K562 (cell line): ENCODE measurements around the gene BIK. TPM values are rescaled to one million over a fixed set of nuclear protein-coding genes. Genes with fewer than 3 reads are reported as not detected.

ENCODE experiments used
- ATF1 ChIP-seq, 2 experiments: fragments of 450-650 bp in 1 of 2; IDR thresholded peaks; 2 replicates each; pipeline ENCODE4 v1.6.1; 2016; ENCODE audit warnings: missing compliant biosample characterization in 1 of 2, missing genetic modification characterization in 1 of 2
- ATF7 ChIP-seq: fragments of 450-650 bp; IDR thresholded peaks from 2 replicates; pipeline ENCODE4 v1.7.1; 2014; ENCODE audit warnings: mild to moderate bottlenecking, moderate library complexity
- CEBPG ChIP-seq, 3 experiments: fragments of 200-800 bp in 1 of 3; sonication (Bioruptor generic) in 1 of 3; sonication (generic) in 1 of 3; formaldehyde crosslinking in 1 of 3; IDR thresholded peaks in 2 of 3; conservative IDR thresholded peaks in 1 of 3; 2 replicates each; pipeline versions ENCODE4 v1.6.1 to v1.8.0; 2016 to 2022; ENCODE audit warnings: missing compliant biosample characterization in 2 of 3, missing genetic modification characterization in 2 of 3, mild to moderate bottlenecking in 1 of 3, missing genetic modification reagents in 1 of 3
- E2F6 ChIP-seq, 2 experiments: IDR thresholded peaks; 2 replicates each; pipeline ENCODE4 v1.6.1; 2011; ENCODE audit warnings: borderline replicate concordance in 1 of 2, control low read depth in 1 of 2, low read depth in 1 of 2, low read length in 1 of 2, mild to moderate bottlenecking in 1 of 2, mixed read lengths in 1 of 2, moderate library complexity in 1 of 2; ENCODE audit not compliant: insufficient read depth in 1 of 2, insufficient read length in 1 of 2, poor library complexity in 1 of 2, severe bottlenecking in 1 of 2; ENCODE audit errors: extremely low read depth in 1 of 2
- FOXM1 ChIP-seq, 2 experiments: fragments of 450-650 bp in 1 of 2; sonication (generic) in 1 of 2; formaldehyde crosslinking in 1 of 2; IDR thresholded peaks; 2 replicates each; pipeline versions ENCODE4 v1.6.1 to v1.9.0; 2017 to 2022; ENCODE audit warnings: low read depth in 2 of 2, mild to moderate bottlenecking in 2 of 2, missing genetic modification reagents in 1 of 2, moderate library complexity in 1 of 2
- GABPB1 ChIP-seq: sonication (generic); formaldehyde crosslinking; IDR thresholded peaks from 2 replicates; pipeline ENCODE4 v1.8.0; 2022; ENCODE audit warnings: mild to moderate bottlenecking, missing genetic modification reagents
- GTF2A2 ChIP-seq: IDR thresholded peaks from 2 replicates; pipeline ENCODE4 v1.6.1; 2016; ENCODE audit warnings: mild to moderate bottlenecking, missing genetic modification characterization, missing compliant biosample characterization
- GTF2E2 ChIP-seq: fragments of 200-800 bp; sonication (Bioruptor generic); IDR thresholded peaks from 2 replicates; pipeline ENCODE4 v1.6.1; 2016; ENCODE audit warnings: missing genetic modification characterization, missing compliant biosample characterization
- MAFK ChIP-seq: IDR thresholded peaks from 2 replicates; pipeline ENCODE4 v1.6.1; 2011; ENCODE audit warnings: low read length, improper control_type of control experiment
- MEF2D ChIP-seq: conservative IDR thresholded peaks from 2 replicates; pipeline ENCODE4 v1.6.1; 2016; ENCODE audit warnings: low read depth, missing genetic modification characterization, missing compliant biosample characterization
- NR2C1 ChIP-seq, 2 experiments: fragments of 450-650 bp; IDR thresholded peaks; 2 replicates each; pipeline ENCODE4 v1.6.1; 2017; ENCODE audit warnings: mild to moderate bottlenecking in 2 of 2, antibody characterized with exemption in 1 of 2, inconsistent platforms in 1 of 2, missing compliant biosample characterization in 1 of 2, missing genetic modification characterization in 1 of 2
- NR2C2 ChIP-seq, 2 experiments: fragments of 200-800 bp in 1 of 2; sonication (Bioruptor generic) in 1 of 2; sonication (generic) in 1 of 2; formaldehyde crosslinking in 1 of 2; IDR thresholded peaks; 2 replicates each; pipeline versions ENCODE4 v1.6.1 to v1.8.0; 2016 to 2022; ENCODE audit warnings: mild to moderate bottlenecking in 1 of 2, missing compliant biosample characterization in 1 of 2, missing genetic modification characterization in 1 of 2, missing genetic modification reagents in 1 of 2
- POLR2B ChIP-seq: fragments of 450-650 bp; IDR thresholded peaks from 2 replicates; pipeline ENCODE4 v1.6.1; 2018; ENCODE audit warnings: low read depth; ENCODE audit not compliant: partially characterized antibody
- SMAD1 ChIP-seq: fragments of 150-350 bp; IDR thresholded peaks from 2 replicates; pipeline ENCODE4 v1.6.1; 2014; ENCODE audit warnings: low read length, low read depth; ENCODE audit not compliant: partially characterized antibody
- YY1 ChIP-seq, 3 experiments: IDR thresholded peaks; 2 replicates each; pipeline ENCODE4 v1.6.1; 2011; ENCODE audit warnings: low read length in 2 of 3, mild to moderate bottlenecking in 2 of 3, moderate library complexity in 2 of 3, borderline replicate concordance in 1 of 3, control low read depth in 1 of 3, low read depth in 1 of 3; ENCODE audit not compliant: insufficient read depth in 3 of 3, insufficient replicate concordance in 2 of 3, control insufficient read depth in 1 of 3, insufficient read length in 1 of 3; ENCODE audit errors: extremely low read depth in 1 of 3
- ZBTB17 ChIP-seq: fragments of 450-650 bp; formaldehyde crosslinking; IDR thresholded peaks from 2 replicates; pipeline ENCODE4 v1.4.0; 2020; ENCODE audit warnings: mild to moderate bottlenecking
- ZBTB8A ChIP-seq: fragments of 450-650 bp; IDR thresholded peaks from 2 replicates; pipeline ENCODE4 v1.6.1; 2018; ENCODE audit warnings: mild to moderate bottlenecking, moderate library complexity; ENCODE audit not compliant: partially characterized antibody
- ZNF316 ChIP-seq: fragments of 450-650 bp; IDR thresholded peaks from 2 replicates; pipeline ENCODE4 v1.6.1; 2016
- ZNF79 ChIP-seq: fragments of 250-450 bp; sonication (Bioruptor Pico); IDR thresholded peaks from 2 replicates; pipeline ENCODE4 v1.4.0; 2020; ENCODE audit warnings: low read depth, mild to moderate bottlenecking, moderate library complexity
- polyA plus RNA-seq, 8 experiments: library from polyadenylated mRNA; depleted of rRNA in 4 of 8; stranded (reverse) in 5 of 8; unstranded in 3 of 8; fragments of >200 nt; fragmentation: Nextera tagmentation in 2 of 8; fragmentation: Illumina TruSeq in 1 of 8; extraction: Ambion mirVana in 2 of 8; extraction: Trizol in 1 of 8; gene quantifications; 2 replicates each; pipeline versions ENCODE4 v1.2.1 to v1.2.3, GENCODE V29; 2011 to 2014; ENCODE audit warnings: inconsistent platforms in 1 of 8, missing spikeins in 1 of 8
- total RNA-seq, 7 experiments: library from RNA; depleted of rRNA in 6 of 7; stranded (reverse); fragments of >200 nt in 6 of 7; fragmentation: Illumina TruSeq in 2 of 7; extraction: Trizol in 2 of 7; gene quantifications; 2 replicates each; pipeline versions ENCODE4 v1.2.1 to v1.2.3, GENCODE V29; 2011 to 2021; ENCODE audit warnings: low replicate concordance in 1 of 7
- TF ChIP-seq, protein P1 (sequence below): fragments of 200-800 bp; sonication (Bioruptor generic); IDR thresholded peaks from 2 replicates; pipeline ENCODE4 v1.6.1; 2017; ENCODE audit warnings: missing genetic modification characterization, missing compliant biosample characterization
- TF ChIP-seq, protein P2 (sequence below): fragments of 250-450 bp; sonication (Bioruptor Pico); IDR thresholded peaks from 2 replicates; pipeline ENCODE4 v1.4.0; 2020; ENCODE audit warnings: mild to moderate bottlenecking

The BIK gene
- total and polyA plus RNA-seq, 9 of the 15 experiments (the other 6 are each of a cell fraction or from before 2014, with no cell fraction given): 0.08 to 0.23 (median 0.18) TPM; not detected in 4

DNA sequence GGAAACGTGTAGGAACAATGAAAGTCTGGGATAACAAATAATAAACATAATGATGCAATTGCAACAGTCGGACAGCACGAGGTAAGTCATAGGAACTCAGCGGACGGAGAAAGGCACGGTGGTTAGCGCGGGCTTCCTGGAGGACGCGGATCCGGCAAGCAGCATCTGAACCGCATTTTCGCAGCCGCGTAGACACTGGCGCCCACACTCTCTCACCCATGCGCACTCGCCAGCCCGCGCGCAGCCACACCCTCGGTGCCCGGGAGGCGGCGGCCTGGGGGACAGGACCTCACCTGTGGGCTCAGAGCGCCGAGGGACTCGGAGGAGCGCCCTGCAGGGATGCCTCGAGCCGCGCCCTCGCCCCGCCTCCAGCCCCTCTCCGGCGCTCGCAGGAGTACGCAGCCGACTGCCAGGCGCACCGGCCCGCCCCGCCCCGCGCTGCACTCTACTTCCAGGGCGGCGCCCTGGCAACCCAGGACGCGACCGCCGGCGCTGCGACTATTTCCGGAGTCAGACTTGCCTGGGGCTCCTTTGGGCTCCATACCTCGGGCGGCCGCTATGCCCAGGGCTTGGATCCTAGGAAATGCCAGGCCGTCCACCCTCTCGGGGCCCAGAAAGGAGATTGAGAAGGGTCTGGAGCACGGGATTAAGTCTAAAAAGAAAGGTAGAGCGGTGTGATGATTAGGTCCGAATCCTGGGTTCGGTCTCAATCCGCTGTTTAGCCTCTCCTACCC, 21.4 kb upstream of the BIK start, which contains the start of gene TTLL1 (continued):
- TF ChIP-seq E2F6 (IDR thresholded peaks at IDR 0.05; ENCODE audit: borderline replicate concordance in 1 of 2, extremely low read depth in 1 of 2, insufficient read depth in 1 of 2, insufficient read length in 1 of 2, low read depth in 1 of 2, low read length in 1 of 2, poor library complexity in 1 of 2, severe bottlenecking in 1 of 2) (peak in 1 of 2 experiments; percentile 72), NR2C2 (CRISPR knock-in tag; IDR thresholded peaks at IDR 0.05) (peak; percentile 99), NR2C2 (tag; IDR thresholded peaks at IDR 0.05) (peak; percentile 99), ZNF79 (CRISPR knock-in tag) (no peak), CEBPG (CRISPR knock-in tag; IDR thresholded peaks at IDR 0.05) (peak; percentile 55; the same call in 1 of the 2 replicates), CEBPG (tag; conservative IDR thresholded peaks at IDR 0.05 in 1 of 2, IDR thresholded peaks at IDR 0.05 in 1 of 2) (peak; percentile 28 to 48), GTF2E2 (no peak), YY1 (IDR thresholded peaks at IDR 0.05; ENCODE audit: borderline replicate concordance in 1 of 3, control insufficient read depth in 1 of 3, extremely low read depth in 1 of 3, insufficient read depth in 3 of 3, insufficient read length in 1 of 3, insufficient replicate concordance in 2 of 3, low read depth in 1 of 3, low read length in 2 of 3) (peak in 2 of 3 experiments; percentile 20 to 43), GTF2A2 (tag) (no peak), ZBTB8A (no peak), ZNF316 (peak; percentile 68), SMAD1 (no peak), MAFK (no peak), GABPB1 (peak; percentile 90), POLR2B (no peak), NR2C1 (IDR thresholded peaks at IDR 0.05) (peak; percentile 97), NR2C1 (tag; IDR thresholded peaks at IDR 0.05) (peak; percentile 98), MEF2D (tag) (no peak), ATF7 (peak; percentile 60), FOXM1 (IDR thresholded peaks at IDR 0.05; ENCODE audit: low read depth) (no peak), FOXM1 (CRISPR knock-in tag; IDR thresholded peaks at IDR 0.05; ENCODE audit: low read depth) (no peak), ZBTB17 (CRISPR knock-in tag) (0 out of 2 replicates have a peak, but pooled peaks have one; percentile 26), ATF1 (CRISPR knock-in tag; IDR thresholded peaks at IDR 0.05) (no peak), ATF1 (tag; IDR thresholded peaks at IDR 0.05) (peak; percentile 47; the same call in 1 of the 2 replicates)
- TF ChIP-seq, protein P1, sequence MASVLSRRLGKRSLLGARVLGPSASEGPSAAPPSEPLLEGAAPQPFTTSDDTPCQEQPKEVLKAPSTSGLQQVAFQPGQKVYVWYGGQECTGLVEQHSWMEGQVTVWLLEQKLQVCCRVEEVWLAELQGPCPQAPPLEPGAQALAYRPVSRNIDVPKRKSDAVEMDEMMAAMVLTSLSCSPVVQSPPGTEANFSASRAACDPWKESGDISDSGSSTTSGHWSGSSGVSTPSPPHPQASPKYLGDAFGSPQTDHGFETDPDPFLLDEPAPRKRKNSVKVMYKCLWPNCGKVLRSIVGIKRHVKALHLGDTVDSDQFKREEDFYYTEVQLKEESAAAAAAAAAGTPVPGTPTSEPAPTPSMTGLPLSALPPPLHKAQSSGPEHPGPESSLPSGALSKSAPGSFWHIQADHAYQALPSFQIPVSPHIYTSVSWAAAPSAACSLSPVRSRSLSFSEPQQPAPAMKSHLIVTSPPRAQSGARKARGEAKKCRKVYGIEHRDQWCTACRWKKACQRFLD (CRISPR knock-in tag): 0 out of 2 replicates have a peak, but pooled peaks have one; percentile 45
- TF ChIP-seq, protein P2, sequence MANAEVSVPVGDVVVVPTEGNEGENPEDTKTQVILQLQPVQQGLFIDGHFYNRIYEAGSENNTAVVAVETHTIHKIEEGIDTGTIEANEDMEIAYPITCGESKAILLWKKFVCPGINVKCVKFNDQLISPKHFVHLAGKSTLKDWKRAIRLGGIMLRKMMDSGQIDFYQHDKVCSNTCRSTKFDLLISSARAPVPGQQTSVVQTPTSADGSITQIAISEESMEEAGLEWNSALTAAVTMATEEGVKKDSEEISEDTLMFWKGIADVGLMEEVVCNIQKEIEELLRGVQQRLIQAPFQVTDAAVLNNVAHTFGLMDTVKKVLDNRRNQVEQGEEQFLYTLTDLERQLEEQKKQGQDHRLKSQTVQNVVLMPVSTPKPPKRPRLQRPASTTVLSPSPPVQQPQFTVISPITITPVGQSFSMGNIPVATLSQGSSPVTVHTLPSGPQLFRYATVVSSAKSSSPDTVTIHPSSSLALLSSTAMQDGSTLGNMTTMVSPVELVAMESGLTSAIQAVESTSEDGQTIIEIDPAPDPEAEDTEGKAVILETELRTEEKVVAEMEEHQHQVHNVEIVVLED (CRISPR knock-in tag): peak; percentile 72
